MCF 10A (cell line): Measurements from ENCODE around the gene BMP3. TPM values are rescaled to one million over a fixed set of nuclear protein-coding genes. Genes with fewer than 3 reads are reported as not detected.

Experiments
- BruUV-seq: library from RNA; stranded (reverse); fragments of 400-500 nt; replicated peaks from 2 replicates; lab custom pipeline; 2021; lab: Mats Ljungman, UMichigan
- CTCF ChIA-PET: fragments of 300-600 bp; sonication (Branson Sonifier 250); formaldehyde crosslinking; extraction: SDS; loops from one replicate; lab custom pipeline; 2021; ENCODE audit warnings: antibody characterized with exemption, inconsistent platforms; lab: Yijun Ruan, JAX
- POLR2A ChIA-PET: fragments of 300-600, 350-650 bp; sonication (Branson Sonifier 250); formaldehyde crosslinking; extraction: SDS; loops from one replicate; lab custom pipeline; 2020; ENCODE audit warnings: antibody characterized with exemption, inconsistent platforms; lab: Yijun Ruan, JAX
- DNase-seq: peaks from one replicate; pipeline ENCODE4 v3.0.0-alpha.2; 2018; ENCODE audit not compliant: unreplicated experiment
- H3K27ac Mint-ChIP-seq: one replicate; pipeline ENCODE4 v1.8.0; 2022; ENCODE audit warnings: mild to moderate bottlenecking, low read depth, mixed read lengths; ENCODE audit not compliant: unreplicated experiment
- H3K27me3 Mint-ChIP-seq: one replicate; pipeline ENCODE4 v1.8.0; 2022; ENCODE audit warnings: mixed read lengths; ENCODE audit not compliant: insufficient read depth, unreplicated experiment
- H3K36me3 Mint-ChIP-seq: one replicate; pipeline ENCODE4 v1.8.0; 2022; ENCODE audit warnings: mild to moderate bottlenecking, moderate library complexity, mixed read lengths; ENCODE audit not compliant: insufficient read depth, unreplicated experiment
- H3K4me1 Mint-ChIP-seq: one replicate; pipeline ENCODE4 v1.8.0; 2022; ENCODE audit warnings: mixed read lengths; ENCODE audit not compliant: insufficient read depth, unreplicated experiment
- H3K4me3 Mint-ChIP-seq: one replicate; pipeline ENCODE4 v1.8.0; 2022; ENCODE audit warnings: mild to moderate bottlenecking, moderate library complexity, mixed read lengths; ENCODE audit not compliant: unreplicated experiment
- H3K9me3 Mint-ChIP-seq: one replicate; pipeline ENCODE4 v1.8.0; 2022; ENCODE audit warnings: mixed read lengths; ENCODE audit not compliant: unreplicated experiment
- intact Hi-C: fragments of 100-400 bp; cut with micrococcal nuclease; formaldehyde crosslinking; loops from 2 replicates; pipeline ENCODE4 v1.14.1; 2022
- total RNA-seq: library from RNA; stranded (reverse); gene quantifications from 2 replicates; pipeline ENCODE4 v1.2.3, GENCODE V29; 2022
- TF ChIP-seq, protein P1 (sequence below): fragments of 200-600 bp; IDR thresholded peaks from one replicate; pipeline ENCODE4 v1.8.0; 2022; ENCODE audit warnings: antibody characterized with exemption, mild to moderate bottlenecking; ENCODE audit not compliant: unreplicated experiment

BMP3 gene
- total RNA-seq, 1 experiment from 2014 or later = not detected

- CTCF ChIA-PET = interaction anchor here (1.2 to 4.0 kb wide), 4 partner anchors 16 to 724 kb away, joined by 3 to 54 read pairs (median 16); no protein-coding TSS in a partner anchor
- H3K27ac Mint-ChIP-seq = no peak overlapping the region
- BruUV-seq = no TSS peak
- POLR2A ChIA-PET = interaction anchor here (0.6 to 1.7 kb wide), 2 partner anchors 48 to 161 kb away, joined by 3 to 4 read pairs; no protein-coding TSS in a partner anchor
- no peak overlapping the region for H3K4me3 Mint-ChIP-seq
- intact Hi-C loops = no loop called here
- DNase-seq = no peak
- peaks cover 10% of the 10 kb centered on the region for H3K4me1 Mint-ChIP-seq
- no peaks in the 10 kb centered on the region for H3K36me3 Mint-ChIP-seq
- no peaks in the 10 kb centered on the region for H3K27me3 Mint-ChIP-seq
- TF ChIP-seq, protein P1, sequence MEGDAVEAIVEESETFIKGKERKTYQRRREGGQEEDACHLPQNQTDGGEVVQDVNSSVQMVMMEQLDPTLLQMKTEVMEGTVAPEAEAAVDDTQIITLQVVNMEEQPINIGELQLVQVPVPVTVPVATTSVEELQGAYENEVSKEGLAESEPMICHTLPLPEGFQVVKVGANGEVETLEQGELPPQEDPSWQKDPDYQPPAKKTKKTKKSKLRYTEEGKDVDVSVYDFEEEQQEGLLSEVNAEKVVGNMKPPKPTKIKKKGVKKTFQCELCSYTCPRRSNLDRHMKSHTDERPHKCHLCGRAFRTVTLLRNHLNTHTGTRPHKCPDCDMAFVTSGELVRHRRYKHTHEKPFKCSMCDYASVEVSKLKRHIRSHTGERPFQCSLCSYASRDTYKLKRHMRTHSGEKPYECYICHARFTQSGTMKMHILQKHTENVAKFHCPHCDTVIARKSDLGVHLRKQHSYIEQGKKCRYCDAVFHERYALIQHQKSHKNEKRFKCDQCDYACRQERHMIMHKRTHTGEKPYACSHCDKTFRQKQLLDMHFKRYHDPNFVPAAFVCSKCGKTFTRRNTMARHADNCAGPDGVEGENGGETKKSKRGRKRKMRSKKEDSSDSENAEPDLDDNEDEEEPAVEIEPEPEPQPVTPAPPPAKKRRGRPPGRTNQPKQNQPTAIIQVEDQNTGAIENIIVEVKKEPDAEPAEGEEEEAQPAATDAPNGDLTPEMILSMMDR = no peak
- H3K9me3 Mint-ChIP-seq = no peaks in the 10 kb centered on the region
Measured at GRCh38 chr4:81085979-81086378, 55.5 kb downstream of the BMP3 start.

- Mint-ChIP-seq H3K27ac (no peak overlapping the region), H3K9me3 (no peaks in the 10 kb centered on the region), H3K4me1 (no peaks in the 10 kb centered on the region), H3K4me3 (no peak overlapping the region), H3K27me3 (no peaks in the 10 kb centered on the region), H3K36me3 (no peaks in the 10 kb centered on the region)
- POLR2A ChIA-PET = interaction anchor here (0.6 kb wide), 1 partner anchor 14 kb away, joined by 3 read pairs; no protein-coding TSS in a partner anchor
- TF ChIP-seq, protein P1 = no peak
- no TSS peak for BruUV-seq
- DNase-seq = no peak
- CTCF ChIA-PET = interaction anchor here (0.7 to 2.1 kb wide), 5 partner anchors 10 to 734 kb away, joined by 3 to 6 read pairs (median 5); no protein-coding TSS in a partner anchor
- intact Hi-C loops = no loop called here
Measured at GRCh38 chr4:81093720-81094401, 63.4 kb downstream of the BMP3 start.

DNA sequence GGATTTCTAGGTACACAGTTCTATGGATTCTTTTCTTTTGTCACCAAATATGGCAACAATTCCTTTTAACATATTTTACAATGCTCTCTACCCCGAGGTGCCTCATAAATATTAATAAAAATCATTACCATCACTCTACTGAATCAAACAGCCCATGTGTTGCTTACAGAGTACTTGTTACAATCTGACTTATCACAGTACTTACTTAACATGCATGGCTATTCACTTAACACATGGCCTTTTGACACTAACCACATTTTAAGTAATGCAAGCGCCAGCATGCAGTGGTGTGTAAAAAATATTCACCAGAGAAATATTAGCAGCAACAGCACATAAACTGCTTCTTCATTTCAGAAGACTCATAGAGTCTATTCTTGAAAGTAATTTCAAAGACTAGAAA is 64.9 kb downstream of the BMP3 start:
- CTCF ChIA-PET = interaction anchor here (0.8 kb wide), 1 partner anchor 223 kb away, joined by 5 read pairs; no protein-coding TSS in a partner anchor

DNA sequence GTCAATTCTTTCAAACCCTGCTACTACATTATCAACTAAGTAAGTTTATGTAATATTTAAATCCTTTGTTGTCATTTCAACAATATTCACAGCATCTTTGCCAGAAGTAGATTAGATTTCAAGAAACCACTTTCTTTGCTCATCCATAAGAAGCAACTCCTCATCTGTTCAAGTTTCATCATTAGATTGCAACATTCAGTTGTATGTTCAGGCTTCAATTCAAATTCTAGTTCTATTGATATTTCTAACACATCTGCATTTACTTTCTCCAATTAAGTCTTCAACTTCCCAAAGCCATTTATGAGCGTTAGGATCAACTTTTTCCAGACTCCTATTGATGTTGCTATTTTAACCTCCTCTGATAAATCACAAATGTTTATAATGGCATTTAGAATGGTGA is 66.1 kb downstream of the BMP3 start:
- intact Hi-C loops = no loop called here
- POLR2A ChIA-PET = no interaction called here
- TF ChIP-seq, protein P1 = no peak
- DNase-seq = no peak
- Mint-ChIP-seq H3K27ac (no peak overlapping the region), H3K4me1 (no peaks in the 10 kb centered on the region), H3K9me3 (no peaks in the 10 kb centered on the region), H3K4me3 (no peak overlapping the region), H3K36me3 (no peaks in the 10 kb centered on the region), H3K27me3 (no peaks in the 10 kb centered on the region)
- CTCF ChIA-PET = interaction anchor here (0.9 kb wide), 1 partner anchor 8 kb away, joined by 3 read pairs; no protein-coding TSS in a partner anchor
- no TSS peak for BruUV-seq

More for the DNA sequence above, 64.9 kb downstream of the BMP3 start:
- Mint-ChIP-seq H3K4me3 (no peak overlapping the region), H3K27ac (no peak overlapping the region), H3K4me1 (no peaks in the 10 kb centered on the region), H3K9me3 (no peaks in the 10 kb centered on the region), H3K36me3 (no peaks in the 10 kb centered on the region), H3K27me3 (no peaks in the 10 kb centered on the region)
- intact Hi-C loops = no loop called here
- BruUV-seq = no TSS peak
- POLR2A ChIA-PET = no interaction called here
- DNase-seq = no peak
- TF ChIP-seq, protein P1 = no peak
